Right kidney (tissue), 1 donor: ENCODE data around the gene EEFSEC.

Source experiments
- DNase-seq: peaks from one replicate; pipeline ENCODE4 v3.0.0-alpha.2; 2016

EEFSEC gene

GRCh38 chr3:128336337-128337156 lies 183.3 kb downstream of the EEFSEC start:
- DNase-seq = no peak

- no peak for DNase-seq
These were observed 184.0 kb downstream of the EEFSEC start for GRCh38 chr3:128337305-128337704.

GRCh38 chr3:128338536-128339330 lies 185.5 kb downstream of the EEFSEC start:
- peak; percentile 37 for DNase-seq

GRCh38 chr3:128339491-128340012 lies 186.3 kb downstream of the EEFSEC start:
- DNase-seq = no peak

GRCh38 chr3:128340198-128340903 lies 187.1 kb downstream of the EEFSEC start:
- DNase-seq = no peak

- DNase-seq = no peak
These were observed 187.7 kb downstream of the EEFSEC start for GRCh38 chr3:128340904-128341555.

- DNase-seq = no peak
These were observed 188.5 kb downstream of the EEFSEC start for GRCh38 chr3:128341659-128342395.

GRCh38 chr3:128342701-128343180 lies 189.5 kb downstream of the EEFSEC start:
- DNase-seq = no peak

- DNase-seq = no peak
These were observed 190.2 kb downstream of the EEFSEC start for GRCh38 chr3:128343287-128344051.

GRCh38 chr3:128344052-128344735 lies 190.9 kb downstream of the EEFSEC start:
- no peak for DNase-seq

- no peak for DNase-seq
These were observed 191.9 kb downstream of the EEFSEC start for GRCh38 chr3:128345196-128345595.

- no peak for DNase-seq
These were observed 193.3 kb downstream of the EEFSEC start for GRCh38 chr3:128346562-128346961.

GRCh38 chr3:128347282-128347681 lies 194.0 kb downstream of the EEFSEC start:
- no peak for DNase-seq

GRCh38 chr3:128348075-128348474 lies 194.8 kb downstream of the EEFSEC start:
- DNase-seq = no peak

- no peak for DNase-seq
These were observed 195.7 kb downstream of the EEFSEC start for GRCh38 chr3:128348805-128349531.

- DNase-seq = no peak
These were observed 196.8 kb downstream of the EEFSEC start for GRCh38 chr3:128349963-128350599.

GRCh38 chr3:128351546-128351945 lies 198.3 kb downstream of the EEFSEC start:
- DNase-seq = no peak

GRCh38 chr3:128352326-128352725 lies 199.0 kb downstream of the EEFSEC start:
- DNase-seq = no peak
